ENCODE data around the gene PLIN3. TPM values are rescaled to one million over a fixed set of nuclear protein-coding genes. Genes with fewer than 3 reads are reported as not detected.

The PLIN3 gene, protein sequence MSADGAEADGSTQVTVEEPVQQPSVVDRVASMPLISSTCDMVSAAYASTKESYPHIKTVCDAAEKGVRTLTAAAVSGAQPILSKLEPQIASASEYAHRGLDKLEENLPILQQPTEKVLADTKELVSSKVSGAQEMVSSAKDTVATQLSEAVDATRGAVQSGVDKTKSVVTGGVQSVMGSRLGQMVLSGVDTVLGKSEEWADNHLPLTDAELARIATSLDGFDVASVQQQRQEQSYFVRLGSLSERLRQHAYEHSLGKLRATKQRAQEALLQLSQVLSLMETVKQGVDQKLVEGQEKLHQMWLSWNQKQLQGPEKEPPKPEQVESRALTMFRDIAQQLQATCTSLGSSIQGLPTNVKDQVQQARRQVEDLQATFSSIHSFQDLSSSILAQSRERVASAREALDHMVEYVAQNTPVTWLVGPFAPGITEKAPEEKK
- 120 TPM for polyA plus RNA-seq (2013, experiment 1 of 2)
- polyA plus RNA-seq (2013, experiment 2 of 2), result 106 TPM

DNA sequence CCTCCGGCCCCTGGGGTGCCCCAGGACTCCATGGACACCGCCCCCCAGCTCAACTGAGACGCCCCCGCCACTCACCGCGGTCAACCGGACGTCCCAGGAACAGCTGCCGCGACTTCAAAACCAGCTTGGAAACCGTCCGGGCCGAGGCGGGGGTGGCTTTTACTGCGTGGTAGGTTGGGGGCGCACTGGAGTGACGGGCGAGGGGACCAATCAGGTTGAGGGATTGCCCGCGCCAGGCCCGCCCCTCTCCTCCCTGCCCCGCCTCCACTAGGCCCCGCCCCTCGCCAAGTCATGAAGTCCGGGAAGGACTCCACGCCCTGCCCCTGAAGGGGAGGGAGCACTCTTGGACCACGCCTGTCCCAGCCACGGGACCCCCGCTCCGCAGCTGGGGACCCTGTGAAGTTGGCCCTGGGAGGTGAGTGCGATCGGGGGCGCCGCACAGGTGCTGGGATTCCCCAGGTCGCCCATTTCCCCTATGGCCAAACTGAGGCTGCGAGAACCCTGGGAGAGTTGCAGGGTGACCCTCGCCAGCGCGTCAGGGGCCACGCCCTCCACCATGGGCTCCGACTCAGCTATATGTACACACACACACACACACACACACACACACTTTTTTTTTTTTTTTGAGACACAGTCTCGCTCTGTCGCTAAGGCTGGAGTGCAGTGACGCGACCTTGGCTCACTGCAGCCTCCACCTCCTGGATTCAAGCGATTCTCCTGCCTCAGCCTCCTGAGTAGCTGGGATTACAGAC lies at the start of gene PLIN3:
PLIN3 (minus strand) TSS at position 134 of the 752 bp plus-strand sequence. CDS start 6,273 bp downstream, outside the sequence.
- Histone ChIP-seq H3K36me3 (ENCODE audit: control insufficient read depth, insufficient read depth, low read length) (peaks cover 11% of the 10 kb centered on the region), H3K27ac (ENCODE audit: low read depth, low read length, severe bottlenecking) (peak within 1 kb of the TSS; percentile 62), H3K9me3 (ENCODE audit: control insufficient read depth, low read length) (no peaks in the 10 kb centered on the region), H3K4me1 (ENCODE audit: control insufficient read depth, insufficient read depth, low read length, poor library complexity, severe bottlenecking) (peaks cover 12% of the 10 kb centered on the region), H3K4me3 (ENCODE audit: extremely low read depth, insufficient read depth, low read length, poor library complexity, severe bottlenecking) (peak within 1 kb of the TSS; percentile 91)
- 18% methylated on average over 30 of the region's 46 CpGs for WGBS, 2 experiments (ENCODE audit: insufficient coverage in 2 of 2)

DNA sequence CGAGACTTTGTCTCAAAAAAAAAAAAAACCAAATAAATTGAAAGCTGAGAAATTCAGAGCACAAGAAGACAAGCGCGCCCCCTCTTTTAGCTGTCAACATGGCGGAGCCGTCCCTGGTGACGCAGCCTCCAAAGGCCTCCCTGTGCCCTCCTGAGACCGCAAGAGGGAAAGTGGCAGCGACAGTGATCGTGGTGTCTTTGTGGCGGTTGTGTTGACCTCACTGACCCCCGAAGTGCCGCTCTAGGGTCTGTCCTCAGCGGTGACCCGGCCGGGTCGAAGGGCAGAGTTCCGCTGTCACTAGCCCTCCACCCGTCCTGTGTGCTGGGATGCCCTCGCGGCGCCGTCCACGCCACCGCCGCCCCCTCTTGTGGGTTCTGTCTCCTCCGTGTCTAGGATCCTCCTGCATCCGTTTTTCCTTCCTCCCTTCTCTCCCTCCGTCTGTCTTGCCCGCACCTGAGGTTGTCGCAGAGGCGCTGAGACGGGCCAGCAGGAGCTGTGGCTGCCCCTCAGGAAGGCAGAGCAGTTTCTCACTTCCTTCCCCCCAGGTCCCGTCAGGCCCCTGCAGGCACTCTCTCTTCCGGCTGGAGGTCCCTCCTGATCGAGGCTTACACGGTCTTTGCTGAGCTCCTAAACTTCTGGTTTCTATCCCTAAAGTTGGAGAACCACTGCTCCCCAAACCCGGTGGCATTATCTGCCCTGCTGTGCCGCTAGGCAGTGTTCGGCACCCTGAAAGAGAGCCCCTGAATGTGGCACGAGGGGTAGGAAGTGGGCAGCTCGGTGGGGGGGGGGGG lies 49.0 kb upstream of the PLIN3 start:
- H3K9me3 ChIP-seq (ENCODE audit: control insufficient read depth, low read length), result no peaks in the 10 kb centered on the region
- peaks cover 20% of the 10 kb centered on the region for H3K4me1 ChIP-seq (ENCODE audit: control insufficient read depth, insufficient read depth, low read length, poor library complexity, severe bottlenecking)
- H3K36me3 ChIP-seq (ENCODE audit: control insufficient read depth, insufficient read depth, low read length), result peaks cover 81% of the 10 kb centered on the region
- H3K4me3 ChIP-seq (ENCODE audit: extremely low read depth, insufficient read depth, low read length, poor library complexity, severe bottlenecking), result no peak overlapping the region
- peak overlapping the region; percentile 23 for H3K27ac ChIP-seq (ENCODE audit: low read depth, low read length, severe bottlenecking)
- 92 to 93% methylated on average over 34 to 36 of the region's 41 CpGs for WGBS, 2 experiments (ENCODE audit: insufficient coverage in 2 of 2)

DNA sequence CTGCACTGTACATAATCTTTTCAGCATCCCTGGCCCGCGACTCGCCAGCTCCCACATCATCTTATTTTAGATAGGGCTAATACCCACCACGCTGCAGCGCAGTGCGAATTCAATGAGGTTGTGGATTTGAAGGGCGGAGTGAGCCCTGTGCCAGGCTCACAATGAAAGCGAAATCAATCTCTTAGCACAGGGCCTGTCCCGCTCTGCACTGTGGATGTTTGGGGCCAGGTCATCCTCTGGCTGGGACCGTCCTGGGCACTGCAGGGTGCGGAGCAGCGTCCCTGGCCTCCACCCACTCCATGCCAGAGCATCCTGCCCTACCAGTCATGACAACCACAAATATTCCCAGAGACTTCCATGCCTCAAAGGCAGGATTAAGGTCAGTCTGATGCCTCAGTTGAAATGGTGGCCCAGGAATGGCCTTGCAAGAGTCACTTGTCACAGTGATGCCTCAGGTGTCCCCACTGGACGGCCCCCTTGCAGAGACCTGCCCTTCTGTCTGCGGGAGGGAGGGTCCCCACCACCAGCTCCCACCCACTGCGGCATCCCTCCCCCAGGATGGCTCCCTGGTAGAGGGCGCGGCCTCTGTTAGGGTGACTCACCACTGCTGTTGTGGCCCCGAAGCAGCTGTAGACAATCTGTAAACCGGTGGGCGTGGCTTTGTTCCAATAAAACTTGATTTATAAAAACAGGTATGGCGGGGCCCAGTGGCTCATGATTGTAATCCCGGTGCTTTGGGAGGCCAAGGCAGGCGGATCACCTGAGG lies 47.5 kb upstream of the PLIN3 start:
- Histone ChIP-seq H3K27ac (ENCODE audit: low read depth, low read length, severe bottlenecking) (peak overlapping the region; percentile 41), H3K36me3 (ENCODE audit: control insufficient read depth, insufficient read depth, low read length) (peaks cover 65% of the 10 kb centered on the region), H3K4me1 (ENCODE audit: control insufficient read depth, insufficient read depth, low read length, poor library complexity, severe bottlenecking) (peaks cover 30% of the 10 kb centered on the region), H3K4me3 (ENCODE audit: extremely low read depth, insufficient read depth, low read length, poor library complexity, severe bottlenecking) (no peak overlapping the region), H3K9me3 (ENCODE audit: control insufficient read depth, low read length) (no peaks in the 10 kb centered on the region)
- 88% methylated on average over 15 to 20 of the region's 23 CpGs for WGBS, 2 experiments (ENCODE audit: insufficient coverage in 2 of 2)

DNA sequence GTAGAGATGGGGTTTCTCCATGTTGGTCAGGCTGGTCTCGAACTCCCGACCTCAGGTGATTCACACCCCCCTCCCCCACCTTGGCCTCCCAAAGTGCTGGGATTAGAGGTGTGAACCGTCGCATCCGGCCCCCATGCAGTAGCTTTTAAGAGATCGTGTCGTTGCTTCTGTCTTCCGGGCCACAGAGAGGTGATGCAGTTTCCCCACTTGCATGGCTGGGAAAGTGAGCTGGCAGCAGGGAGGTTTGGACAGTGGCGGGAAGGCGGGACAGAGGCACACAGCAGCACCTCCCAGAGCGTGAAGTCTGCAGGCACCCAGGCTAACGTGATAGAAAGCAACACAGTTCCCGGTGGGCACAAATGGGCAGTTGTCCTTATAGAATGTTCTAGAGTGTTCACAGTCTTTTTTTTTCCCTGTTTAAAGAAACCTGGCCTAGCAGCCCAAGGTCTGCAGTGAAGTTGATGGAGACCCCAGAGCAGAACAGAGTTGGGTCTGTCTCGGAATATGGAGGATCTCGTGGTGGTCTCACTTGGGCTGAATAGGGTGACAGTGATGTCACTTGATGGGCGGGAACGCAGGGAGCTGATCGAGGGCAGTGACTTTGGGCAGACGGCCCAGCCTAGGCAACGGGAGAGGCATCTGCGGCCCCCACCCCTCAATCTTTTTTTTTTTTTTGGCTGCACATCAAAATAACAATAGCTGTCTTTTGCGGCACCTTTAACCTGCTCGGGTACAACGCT lies 46.7 kb upstream of the PLIN3 start:
- Histone ChIP-seq H3K4me3 (ENCODE audit: extremely low read depth, insufficient read depth, low read length, poor library complexity, severe bottlenecking) (no peak overlapping the region), H3K9me3 (ENCODE audit: control insufficient read depth, low read length) (no peaks in the 10 kb centered on the region), H3K36me3 (ENCODE audit: control insufficient read depth, insufficient read depth, low read length) (peaks cover 60% of the 10 kb centered on the region), H3K4me1 (ENCODE audit: control insufficient read depth, insufficient read depth, low read length, poor library complexity, severe bottlenecking) (peaks cover 30% of the 10 kb centered on the region), H3K27ac (ENCODE audit: low read depth, low read length, severe bottlenecking) (peak overlapping the region; percentile 41)
- 87 to 92% methylated on average over 15 to 23 of the region's 24 CpGs for WGBS, 2 experiments (ENCODE audit: insufficient coverage in 2 of 2)

DNA sequence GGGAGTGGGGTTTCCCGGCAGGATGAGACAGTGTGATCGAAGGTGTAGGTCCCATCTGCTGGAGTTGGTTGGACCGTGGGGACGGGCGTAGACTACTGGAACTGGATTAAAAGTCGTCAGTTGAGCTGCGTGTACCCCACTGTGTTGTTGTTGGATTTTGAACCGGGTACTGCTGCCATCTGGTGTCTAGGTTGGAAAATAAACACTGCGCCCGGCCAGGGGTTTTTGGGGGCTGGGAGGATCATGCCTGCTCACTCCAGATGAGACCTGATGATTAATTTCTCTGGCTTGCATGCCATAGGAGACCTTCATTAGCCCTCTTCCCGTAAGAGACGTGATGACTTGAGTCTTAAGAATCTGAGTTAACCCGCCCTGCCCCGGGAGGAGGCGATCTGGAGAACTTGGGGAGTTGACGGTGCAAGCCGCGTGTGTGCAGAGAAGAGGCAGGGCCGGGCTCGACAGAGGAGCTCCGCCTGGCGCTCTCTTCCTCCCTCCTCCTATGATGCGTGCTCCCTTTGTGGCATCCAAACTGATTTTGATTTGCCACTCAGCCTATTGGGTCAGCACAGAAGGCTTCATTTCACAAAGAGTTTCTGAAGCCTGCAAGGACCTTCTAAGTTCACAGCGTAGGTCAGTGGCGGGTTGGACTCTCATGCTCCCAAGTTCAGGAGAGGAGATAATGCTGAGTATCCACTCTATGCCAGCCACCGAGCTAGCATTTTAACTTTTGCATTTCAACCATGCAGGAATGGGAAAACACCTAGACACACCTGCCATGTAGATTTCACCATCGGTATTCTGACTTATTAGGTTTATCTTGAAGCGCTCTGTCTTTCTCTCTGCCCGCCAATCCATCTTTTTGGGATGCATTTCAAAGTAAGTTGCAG lies 44.6 kb upstream of the PLIN3 start:
- WGBS, 2 experiments (ENCODE audit: insufficient coverage in 2 of 2), result 62 to 64% methylated on average over 24 to 26 of the region's 29 CpGs

DNA sequence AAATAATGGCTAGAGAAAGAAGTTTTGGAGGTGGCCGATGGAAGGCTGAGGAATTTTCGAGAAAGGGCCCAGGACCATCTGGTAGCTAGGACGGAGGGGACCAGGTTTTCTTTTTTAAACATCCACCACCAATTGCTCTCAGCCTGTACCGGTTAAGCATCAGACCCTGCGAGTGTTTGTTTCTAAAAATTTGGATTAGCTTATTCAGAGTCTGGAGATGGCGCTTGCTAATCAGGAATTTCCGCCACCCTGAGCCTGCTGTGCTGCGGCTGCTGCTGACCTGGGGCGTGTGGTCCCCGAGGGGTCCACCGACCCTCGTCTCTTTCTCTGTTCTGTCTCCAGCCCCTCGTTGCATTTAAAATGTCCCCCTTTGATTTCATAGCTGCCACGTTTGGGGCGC lies 43.8 kb upstream of the PLIN3 start:
- WGBS, 2 experiments (ENCODE audit: insufficient coverage in 2 of 2), result 70 to 88% methylated on average over 6 to 11 of the region's 15 CpGs
- Histone ChIP-seq H3K36me3 (ENCODE audit: control insufficient read depth, insufficient read depth, low read length) (peaks cover 39% of the 10 kb centered on the region), H3K9me3 (ENCODE audit: control insufficient read depth, low read length) (no peaks in the 10 kb centered on the region), H3K27ac (ENCODE audit: low read depth, low read length, severe bottlenecking) (peak overlapping the region; percentile 81), H3K4me3 (ENCODE audit: extremely low read depth, insufficient read depth, low read length, poor library complexity, severe bottlenecking) (peak overlapping the region; percentile 64), H3K4me1 (ENCODE audit: control insufficient read depth, insufficient read depth, low read length, poor library complexity, severe bottlenecking) (peaks cover 30% of the 10 kb centered on the region)

More for the DNA sequence above, 44.6 kb upstream of the PLIN3 start:
- H3K4me3 ChIP-seq (ENCODE audit: extremely low read depth, insufficient read depth, low read length, poor library complexity, severe bottlenecking), result peak overlapping the region; percentile 64
- peak overlapping the region; percentile 81 for H3K27ac ChIP-seq (ENCODE audit: low read depth, low read length, severe bottlenecking)
- H3K9me3 ChIP-seq (ENCODE audit: control insufficient read depth, low read length), result no peaks in the 10 kb centered on the region
- peaks cover 46% of the 10 kb centered on the region for H3K36me3 ChIP-seq (ENCODE audit: control insufficient read depth, insufficient read depth, low read length)
- peaks cover 30% of the 10 kb centered on the region for H3K4me1 ChIP-seq (ENCODE audit: control insufficient read depth, insufficient read depth, low read length, poor library complexity, severe bottlenecking)

DNA sequence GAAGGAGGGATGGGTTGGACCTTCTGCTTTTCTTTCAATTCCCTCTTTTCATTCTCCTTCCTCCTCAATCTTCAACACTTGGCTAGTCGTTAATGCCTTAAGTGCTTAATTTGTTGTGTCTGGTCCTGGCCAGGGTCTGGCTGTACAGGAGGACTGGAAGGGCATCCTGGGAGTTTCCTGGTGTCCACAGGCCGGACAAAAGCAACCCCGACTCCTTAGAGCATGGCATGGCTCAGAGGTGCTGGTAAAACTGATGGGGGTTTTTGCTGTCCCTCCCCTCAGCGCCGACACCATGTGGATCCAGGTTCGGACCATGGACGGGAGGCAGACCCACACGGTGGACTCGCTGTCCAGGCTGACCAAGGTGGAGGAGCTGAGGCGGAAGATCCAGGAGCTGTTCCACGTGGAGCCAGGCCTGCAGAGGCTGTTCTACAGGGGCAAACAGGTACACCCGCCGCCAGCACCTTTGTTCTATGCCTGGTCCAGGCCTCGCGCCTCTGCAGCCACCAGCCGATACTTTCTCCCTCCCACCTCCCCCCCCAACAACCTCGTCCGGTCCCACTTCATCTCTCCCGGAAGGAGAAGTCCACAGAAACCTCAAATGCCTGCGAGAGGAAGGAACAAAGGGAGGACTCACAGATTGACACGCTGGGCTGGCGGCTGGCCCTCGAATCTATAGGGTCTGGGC lies 43.3 kb upstream of the PLIN3 start:
- peak overlapping the region; percentile 81 for H3K27ac ChIP-seq (ENCODE audit: low read depth, low read length, severe bottlenecking)
- peaks cover 34% of the 10 kb centered on the region for H3K36me3 ChIP-seq (ENCODE audit: control insufficient read depth, insufficient read depth, low read length)
- H3K9me3 ChIP-seq (ENCODE audit: control insufficient read depth, low read length), result no peaks in the 10 kb centered on the region
- WGBS, 2 experiments (ENCODE audit: insufficient coverage in 2 of 2), result 39 to 43% methylated on average over 18 to 22 of the region's 23 CpGs
- peaks cover 27% of the 10 kb centered on the region for H3K4me1 ChIP-seq (ENCODE audit: control insufficient read depth, insufficient read depth, low read length, poor library complexity, severe bottlenecking)
- peak overlapping the region; percentile 64 for H3K4me3 ChIP-seq (ENCODE audit: extremely low read depth, insufficient read depth, low read length, poor library complexity, severe bottlenecking)

DNA sequence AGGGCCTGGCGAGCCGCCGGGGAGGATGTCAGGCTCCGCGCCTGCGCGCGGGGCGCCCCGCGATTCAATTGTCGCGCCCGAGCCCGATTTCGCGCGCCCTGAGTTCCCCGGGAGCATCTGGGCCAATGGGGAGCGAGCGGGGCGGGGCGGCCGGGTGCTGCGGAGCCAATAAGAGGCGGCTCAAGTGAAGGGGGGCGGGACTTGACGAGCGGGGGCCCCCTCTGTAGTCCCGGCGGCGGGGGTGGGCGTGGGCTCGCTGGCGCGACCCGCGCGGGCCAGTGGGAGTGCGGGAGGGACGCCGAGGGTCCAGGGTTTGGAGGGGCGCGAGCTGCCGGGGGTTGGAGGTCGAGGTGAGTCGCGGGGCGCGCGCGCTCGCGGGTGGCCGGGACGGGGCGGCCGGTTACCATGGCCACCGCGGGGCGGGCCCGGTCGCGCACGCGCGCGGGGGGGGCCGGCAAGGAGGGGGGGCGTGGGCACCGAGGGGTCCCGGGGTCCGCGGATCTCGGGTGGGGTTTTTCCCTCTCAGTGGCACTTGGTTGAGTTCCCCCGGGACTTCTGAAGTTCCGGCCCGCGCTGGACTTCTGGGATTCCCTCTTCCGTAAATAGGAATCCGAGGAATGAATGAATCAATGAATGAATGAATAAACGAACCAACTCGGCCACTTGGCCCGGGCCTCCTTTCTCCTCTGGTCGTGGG lies 42.6 kb upstream of the PLIN3 start:
- Histone ChIP-seq H3K27ac (ENCODE audit: low read depth, low read length, severe bottlenecking) (peak overlapping the region; percentile 81), H3K36me3 (ENCODE audit: control insufficient read depth, insufficient read depth, low read length) (peaks cover 30% of the 10 kb centered on the region), H3K4me1 (ENCODE audit: control insufficient read depth, insufficient read depth, low read length, poor library complexity, severe bottlenecking) (peaks cover 20% of the 10 kb centered on the region), H3K4me3 (ENCODE audit: extremely low read depth, insufficient read depth, low read length, poor library complexity, severe bottlenecking) (peak overlapping the region; percentile 64), H3K9me3 (ENCODE audit: control insufficient read depth, low read length) (no peaks in the 10 kb centered on the region)
- WGBS, 2 experiments (ENCODE audit: insufficient coverage in 2 of 2), result 0 to 1% methylated on average over 26 to 60 of the region's 85 CpGs
